Vagina (tissue), 2 donors: ENCODE results near the gene MOBP. TPM values are rescaled to one million over a fixed set of nuclear protein-coding genes. Genes with fewer than 3 reads are reported as not detected.
"Not testable (repeated sequence)": the region's sequence is repeated elsewhere in the genome, so short reads cannot be mapped to it uniquely, and the experiment has no call there.

Source experiments
- DNase-seq, 2 donors: peaks; one replicate each; pipeline ENCODE4 v3.0.0-alpha.2; 2017; ENCODE audit errors: extremely low spot score in 2 of 2
- H3K27ac ChIP-seq: fragments of 200-600 bp; sonication (generic); one replicate; pipeline ENCODE4 v1.5.1; 2019
- H3K27me3 ChIP-seq: fragments of 200-600 bp; sonication (generic); one replicate; pipeline ENCODE4 v1.5.1; 2019
- H3K36me3 ChIP-seq, 2 donors: fragments of 200-600 bp; sonication (generic); one replicate each; pipeline ENCODE4 v1.5.1; 2017 to 2019
- H3K4me1 ChIP-seq: fragments of 200-600 bp; sonication (generic); one replicate; pipeline ENCODE4 v1.5.1; 2019
- H3K4me3 ChIP-seq, 2 donors: fragments of 200-600 bp; sonication (generic); 1 replicate in 1 of 2; 2 replicates in 1 of 2; pipeline ENCODE4 v1.5.1; 2016 to 2019
- H3K9me3 ChIP-seq: fragments of 200-600 bp; sonication (generic); one replicate; pipeline ENCODE4 v1.5.1; 2019
- POLR2A ChIP-seq, 2 donors: fragments of 450-650 bp; IDR thresholded peaks; one replicate each; pipeline ENCODE4 v1.6.1; 2017; ENCODE audit warnings: antibody characterized with exemption in 2 of 2, mild to moderate bottlenecking in 2 of 2, moderate library complexity in 2 of 2
- POLR2AphosphoS5 ChIP-seq, 2 donors: sonication (generic); formaldehyde crosslinking; IDR thresholded peaks; one replicate each; pipeline ENCODE4 v1.9.0; 2017; ENCODE audit warnings: antibody characterized with exemption in 2 of 2, mild to moderate bottlenecking in 2 of 2, low read depth in 1 of 2; ENCODE audit not compliant: insufficient read depth in 1 of 2
- intact Hi-C: fragments of 100-400 bp; cut with DNase I; formaldehyde crosslinking; loops from one replicate; pipeline ENCODE4 v1.15.1; 2023
- total RNA-seq: library from RNA; depleted of rRNA; stranded (reverse); fragments of >200 nt; gene quantifications from one replicate; pipeline ENCODE4 v1.2.3, GENCODE V29; 2016
- TF ChIP-seq, protein P1 (sequence below), 3 experiments: fragments of 450-650 bp in 2 of 3; fragments of 200-600 bp in 1 of 3; sonication (generic) in 1 of 3; IDR thresholded peaks; one replicate each; pipeline ENCODE4 v1.5.1; 2017 to 2019; ENCODE audit warnings: antibody characterized with exemption in 3 of 3, mild to moderate bottlenecking in 2 of 3, moderate library complexity in 2 of 3

Gene MOBP
- total RNA-seq, 1 donor from 2014 or later, result not detected

GRCh38 chr3:39448506-39449233, 18.8 kb upstream of the MOBP start:
- Histone ChIP-seq H3K4me3 (no peak overlapping the region), H3K27me3 (no peaks in the 10 kb centered on the region), H3K36me3 (no peaks in the 10 kb centered on the region), H3K9me3 (no peaks in the 10 kb centered on the region), H3K27ac (no peak overlapping the region), H3K4me1 (no peaks in the 10 kb centered on the region)
- DNase-seq, result no peak
- intact Hi-C loops, result no loop called here
- no peak for TF ChIP-seq POLR2A (IDR thresholded peaks at IDR 0.05)
- TF ChIP-seq POLR2AphosphoS5 (IDR thresholded peaks at IDR 0.05; ENCODE audit: insufficient read depth in 1 of 2, low read depth in 1 of 2), result no peak
- TF ChIP-seq, protein P1, sequence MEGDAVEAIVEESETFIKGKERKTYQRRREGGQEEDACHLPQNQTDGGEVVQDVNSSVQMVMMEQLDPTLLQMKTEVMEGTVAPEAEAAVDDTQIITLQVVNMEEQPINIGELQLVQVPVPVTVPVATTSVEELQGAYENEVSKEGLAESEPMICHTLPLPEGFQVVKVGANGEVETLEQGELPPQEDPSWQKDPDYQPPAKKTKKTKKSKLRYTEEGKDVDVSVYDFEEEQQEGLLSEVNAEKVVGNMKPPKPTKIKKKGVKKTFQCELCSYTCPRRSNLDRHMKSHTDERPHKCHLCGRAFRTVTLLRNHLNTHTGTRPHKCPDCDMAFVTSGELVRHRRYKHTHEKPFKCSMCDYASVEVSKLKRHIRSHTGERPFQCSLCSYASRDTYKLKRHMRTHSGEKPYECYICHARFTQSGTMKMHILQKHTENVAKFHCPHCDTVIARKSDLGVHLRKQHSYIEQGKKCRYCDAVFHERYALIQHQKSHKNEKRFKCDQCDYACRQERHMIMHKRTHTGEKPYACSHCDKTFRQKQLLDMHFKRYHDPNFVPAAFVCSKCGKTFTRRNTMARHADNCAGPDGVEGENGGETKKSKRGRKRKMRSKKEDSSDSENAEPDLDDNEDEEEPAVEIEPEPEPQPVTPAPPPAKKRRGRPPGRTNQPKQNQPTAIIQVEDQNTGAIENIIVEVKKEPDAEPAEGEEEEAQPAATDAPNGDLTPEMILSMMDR (IDR thresholded peaks at IDR 0.05), result no peak

- H3K4me3 ChIP-seq, result no peak overlapping the region
- no peak overlapping the region for H3K27ac ChIP-seq
- H3K9me3 ChIP-seq, result no peaks in the 10 kb centered on the region
- intact Hi-C loops, result no loop called here
- no peaks in the 10 kb centered on the region for H3K4me1 ChIP-seq
- no peaks in the 10 kb centered on the region for H3K36me3 ChIP-seq
- no peaks in the 10 kb centered on the region for H3K27me3 ChIP-seq
- no peak for DNase-seq
- TF ChIP-seq, protein P1 (IDR thresholded peaks at IDR 0.05), result no peak
- TF ChIP-seq POLR2AphosphoS5 (IDR thresholded peaks at IDR 0.05; ENCODE audit: insufficient read depth in 1 of 2, low read depth in 1 of 2), result no peak
- no peak for TF ChIP-seq POLR2A (IDR thresholded peaks at IDR 0.05)
Measured at GRCh38 chr3:39449796-39450195, 17.7 kb upstream of the MOBP start.

- no peak overlapping the region for H3K4me3 ChIP-seq
- H3K9me3 ChIP-seq, result no peaks in the 10 kb centered on the region
- H3K27ac ChIP-seq, result no peak overlapping the region
- no peaks in the 10 kb centered on the region for H3K27me3 ChIP-seq
- no peaks in the 10 kb centered on the region for H3K4me1 ChIP-seq
- TF ChIP-seq POLR2AphosphoS5 (IDR thresholded peaks at IDR 0.05; ENCODE audit: insufficient read depth in 1 of 2, low read depth in 1 of 2) (no peak), POLR2A (IDR thresholded peaks at IDR 0.05) (no peak)
- intact Hi-C loops, result no loop called here
- H3K36me3 ChIP-seq, result no peaks in the 10 kb centered on the region
- DNase-seq, result no peak
Measured at GRCh38 chr3:39453134-39453533, 14.3 kb upstream of the MOBP start.

DNA sequence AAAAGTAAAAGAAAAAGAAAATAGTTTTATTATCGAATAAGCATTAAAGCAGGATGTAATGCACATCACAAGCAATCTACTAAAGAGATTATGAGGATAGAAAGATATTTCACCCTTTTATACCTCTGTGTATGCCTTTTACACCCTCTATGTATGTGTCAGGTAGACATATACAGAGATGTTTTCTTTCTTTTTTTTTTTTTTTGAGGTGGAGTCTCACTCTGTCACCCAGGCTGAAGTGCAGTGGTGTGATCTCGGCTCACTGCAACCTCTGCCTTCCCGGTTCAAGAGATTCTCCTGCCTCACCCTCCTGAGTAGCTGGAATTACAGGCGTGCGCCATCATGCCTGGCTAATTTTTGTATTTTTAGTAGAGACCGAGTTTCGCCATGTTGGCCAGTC, 13.6 kb upstream of the MOBP start:
- intact Hi-C loops, H3K36me3 ChIP-seq, H3K27ac ChIP-seq, DNase-seq, H3K27me3 ChIP-seq, H3K4me3 ChIP-seq, H3K9me3 ChIP-seq, H3K4me1 ChIP-seq: not testable (repeated sequence)

DNA sequence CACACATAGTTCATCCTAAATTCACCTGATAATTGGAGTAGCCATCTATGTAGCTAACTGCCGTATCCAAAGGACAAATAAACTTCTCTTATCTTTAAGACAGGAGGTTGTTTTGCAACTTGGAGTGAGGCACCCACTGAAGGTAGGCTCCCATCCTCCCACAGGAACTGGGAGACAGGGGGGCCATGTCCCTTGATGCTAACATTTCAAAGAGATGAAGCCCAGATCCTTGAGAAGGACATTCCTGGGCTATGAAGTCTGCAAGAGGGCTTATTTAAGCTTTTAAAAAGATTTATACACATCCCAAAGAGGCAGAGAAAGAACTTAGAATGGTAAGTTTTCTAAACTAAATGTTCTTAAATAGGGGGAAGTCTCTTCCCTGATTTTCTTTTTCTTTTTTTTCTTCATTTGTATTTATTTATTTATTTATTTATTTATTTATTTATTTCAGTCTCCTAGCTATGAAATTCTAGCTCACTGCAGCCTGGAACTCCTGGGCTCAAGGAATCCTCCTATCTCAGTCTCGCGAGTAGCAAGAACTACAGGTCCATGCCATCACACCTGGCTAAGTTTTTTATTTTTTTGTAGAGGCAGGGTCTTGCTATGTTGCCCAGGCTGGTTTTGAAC, 12.8 kb upstream of the MOBP start:
- intact Hi-C loops, result no loop called here
- H3K27me3 ChIP-seq, result no peaks in the 10 kb centered on the region
- H3K36me3 ChIP-seq, result no peaks in the 10 kb centered on the region
- TF ChIP-seq POLR2AphosphoS5 (IDR thresholded peaks at IDR 0.05; ENCODE audit: insufficient read depth in 1 of 2, low read depth in 1 of 2) (no peak), POLR2A (IDR thresholded peaks at IDR 0.05) (no peak)
- TF ChIP-seq, protein P1 (IDR thresholded peaks at IDR 0.05), result no peak
- no peak for DNase-seq
- no peak overlapping the region for H3K4me3 ChIP-seq
- no peaks in the 10 kb centered on the region for H3K4me1 ChIP-seq
- H3K27ac ChIP-seq, result no peak overlapping the region
- no peaks in the 10 kb centered on the region for H3K9me3 ChIP-seq

DNA sequence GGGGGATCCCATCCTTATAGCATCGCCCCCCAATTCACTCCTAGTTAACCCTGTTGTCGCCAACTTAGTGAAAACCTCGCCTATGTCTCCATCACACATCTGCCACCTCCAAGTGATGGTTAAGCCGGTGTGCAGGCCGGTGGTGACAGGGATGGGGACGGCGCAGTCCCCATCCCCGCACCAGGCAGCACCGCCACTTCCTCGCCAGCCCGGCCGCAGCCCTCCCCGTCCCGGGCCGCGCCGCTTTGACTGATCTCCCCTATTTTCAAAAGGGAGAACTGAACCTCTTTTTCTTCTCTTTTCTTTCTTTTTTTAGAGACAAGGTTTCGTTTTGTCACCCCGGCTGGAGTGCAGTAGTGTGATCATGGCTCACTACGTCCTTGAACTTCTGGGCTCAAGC, 11.3 kb upstream of the MOBP start:
- no peak for DNase-seq
- TF ChIP-seq POLR2A (IDR thresholded peaks at IDR 0.05) (no peak), POLR2AphosphoS5 (IDR thresholded peaks at IDR 0.05; ENCODE audit: insufficient read depth in 1 of 2, low read depth in 1 of 2) (no peak)
- TF ChIP-seq, protein P1 (IDR thresholded peaks at IDR 0.05), result no peak
- intact Hi-C loops, result no loop called here
- Histone ChIP-seq H3K27ac (no peak overlapping the region), H3K36me3 (no peaks in the 10 kb centered on the region), H3K4me3 (no peak overlapping the region), H3K9me3 (no peaks in the 10 kb centered on the region), H3K4me1 (no peaks in the 10 kb centered on the region), H3K27me3 (no peaks in the 10 kb centered on the region)
